Activated CD4-positive, CD25-positive, alpha-beta regulatory T cell treated with anti-CD3 and anti-CD28 coated beads, Interleukin-2, amount 50 U/mL, for 24 hours (primary cell): Measurements from ENCODE around the gene ZNF71.
A peak's percentile ranks its signal among the peaks of the same experiment; 100 is the strongest.

Source experiments
- ATAC-seq, 2 donors: fragments of 150-1000 bp; cut with Tn5 transposase; one replicate each; pipeline ENCODE4 v1.10.0; 2021; ENCODE audit warnings: mild to moderate bottlenecking in 1 of 2, moderate library complexity in 1 of 2

ZNF71 gene

DNA sequence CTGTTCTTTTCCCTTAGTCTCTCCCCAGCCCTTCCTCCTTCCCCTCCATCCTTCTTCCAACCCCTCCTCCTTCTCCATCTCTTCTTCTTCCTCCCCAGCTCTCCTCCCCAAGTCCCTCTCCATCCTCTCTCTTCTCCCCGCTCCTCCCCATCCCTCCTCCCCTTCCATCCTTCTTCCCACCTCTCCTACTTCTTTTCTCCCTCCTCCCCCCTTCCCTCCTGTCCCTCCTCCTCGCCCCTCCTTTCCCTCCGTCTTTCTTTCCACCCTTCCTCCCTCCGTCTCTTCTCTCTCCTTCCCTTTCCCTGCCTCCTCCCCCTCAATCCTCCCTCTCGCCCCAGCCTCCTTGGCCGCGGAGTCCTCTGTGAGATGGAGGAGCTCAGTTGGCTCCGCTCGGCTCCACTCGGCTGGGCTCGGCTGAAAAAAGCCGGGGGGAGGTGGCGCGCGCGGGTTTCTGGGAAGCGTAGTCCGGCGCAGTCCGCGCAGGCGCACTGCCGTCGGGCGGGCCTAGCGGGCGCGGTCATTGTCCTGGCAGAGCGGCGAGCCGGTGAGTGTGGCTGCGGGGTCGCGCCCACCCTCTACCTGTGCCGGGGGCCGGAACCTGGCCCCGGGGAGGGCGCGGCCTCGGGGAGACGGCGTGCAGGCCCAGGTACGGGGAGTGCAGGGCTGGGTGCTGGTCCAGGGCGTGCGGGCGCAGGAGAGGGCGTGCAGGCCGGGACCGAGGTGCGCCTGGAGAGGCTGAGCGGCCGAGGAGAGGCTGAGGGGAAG is at the start of gene ZNF71:
TSS of gene ZNF71 (plus strand) at position 520 of the 765 bp plus-strand sequence. CDS start 6,257 bp downstream, outside the sequence.
- peak; percentile 95 to 96 for ATAC-seq

- ATAC-seq, result no peak
These were observed 47.6 kb upstream of the ZNF71 start for GRCh38 chr19:56547535-56547934.

DNA sequence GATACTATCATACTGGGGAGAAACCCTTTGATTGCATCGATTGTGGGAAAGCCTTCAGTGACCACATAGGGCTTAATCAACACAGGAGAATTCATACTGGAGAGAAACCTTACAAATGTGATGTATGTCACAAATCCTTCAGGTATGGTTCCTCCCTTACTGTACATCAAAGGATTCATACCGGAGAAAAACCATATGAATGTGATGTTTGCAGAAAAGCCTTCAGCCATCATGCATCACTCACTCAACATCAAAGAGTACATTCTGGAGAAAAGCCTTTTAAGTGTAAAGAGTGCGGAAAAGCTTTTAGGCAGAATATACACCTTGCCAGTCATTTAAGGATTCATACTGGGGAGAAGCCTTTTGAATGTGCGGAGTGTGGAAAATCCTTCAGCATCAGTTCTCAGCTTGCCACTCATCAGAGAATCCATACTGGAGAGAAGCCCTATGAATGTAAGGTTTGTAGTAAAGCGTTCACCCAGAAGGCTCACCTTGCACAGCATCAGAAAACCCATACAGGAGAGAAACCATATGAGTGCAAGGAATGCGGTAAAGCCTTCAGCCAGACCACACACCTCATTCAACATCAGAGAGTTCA is 40.7 kb upstream of the ZNF71 start:
- ATAC-seq, result no peak

GRCh38 chr19:56562766-56563165 is 32.3 kb upstream of the ZNF71 start:
- no peak for ATAC-seq

- ATAC-seq, result peak; percentile 26 to 37
These were observed 28.2 kb upstream of the ZNF71 start for GRCh38 chr19:56566904-56567273.

DNA sequence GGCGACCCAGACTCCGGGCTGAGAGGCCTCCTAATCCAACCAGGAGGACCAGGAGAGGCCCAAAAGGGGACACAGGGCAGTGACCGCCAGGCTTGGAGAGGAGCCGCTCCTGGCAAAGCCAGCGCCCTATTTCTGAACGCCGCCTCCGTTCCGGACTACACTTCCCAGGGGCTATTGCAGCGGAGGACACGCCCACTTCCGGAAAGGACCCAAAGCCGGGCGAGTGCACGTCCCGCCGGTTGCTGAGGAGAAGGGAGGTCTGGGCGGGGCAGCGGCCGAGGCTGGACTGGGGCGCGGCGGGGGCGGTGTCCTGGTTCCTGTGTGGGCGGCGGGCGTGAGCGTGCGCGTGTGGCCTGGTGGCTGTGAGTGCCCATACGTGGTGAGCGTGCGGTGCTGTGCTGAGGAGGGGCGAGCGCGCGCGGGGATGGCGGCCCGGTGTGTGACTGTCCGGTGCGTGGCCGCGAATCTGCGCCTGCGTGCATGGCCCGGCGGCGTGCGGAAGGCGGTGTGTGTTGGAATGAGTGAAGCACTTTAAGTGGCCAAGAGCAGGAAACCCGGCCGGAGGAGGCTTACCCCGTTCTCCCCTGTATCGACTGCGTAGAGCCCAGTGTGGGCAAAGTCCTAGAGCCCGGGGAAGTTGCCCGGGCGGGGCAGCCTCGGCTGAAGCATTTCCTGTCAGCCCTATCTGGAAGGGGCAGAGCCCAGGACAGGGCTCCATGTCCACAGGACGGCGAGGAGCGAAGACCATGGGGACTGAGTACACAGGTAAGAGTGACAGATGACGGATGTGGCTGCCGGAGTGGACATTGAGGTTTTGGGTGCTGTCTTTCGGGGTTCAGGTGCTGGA is 27.6 kb upstream of the ZNF71 start, which contains the start of gene ZNF470:
TSS of gene ZNF470 (plus strand) at position 195 of the 847 bp plus-strand sequence. CDS start 2,844 bp downstream, outside the sequence.
- ATAC-seq, result peak; percentile 99

- no peak for ATAC-seq
These were observed 22.5 kb upstream of the ZNF71 start for GRCh38 chr19:56572589-56572988.

DNA sequence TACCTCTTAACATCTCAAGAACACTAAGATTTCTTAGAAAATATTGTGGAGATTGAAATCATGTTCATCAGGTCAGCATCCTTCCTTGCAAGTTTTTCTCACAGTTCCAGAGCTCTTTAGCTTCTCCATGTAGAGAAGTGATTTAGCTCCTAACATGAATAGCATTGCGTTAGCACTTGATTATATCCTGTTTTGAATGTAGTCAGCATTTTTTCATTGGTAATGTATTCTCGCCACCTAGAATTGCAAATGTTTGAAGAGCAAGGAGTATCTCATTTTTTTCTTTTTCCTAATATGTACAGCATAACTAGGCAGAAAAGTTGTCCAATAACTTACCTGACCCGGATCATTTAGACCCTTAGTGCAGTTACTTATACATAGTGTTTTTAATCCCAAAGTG is 21.2 kb upstream of the ZNF71 start:
- ATAC-seq, result no peak

DNA sequence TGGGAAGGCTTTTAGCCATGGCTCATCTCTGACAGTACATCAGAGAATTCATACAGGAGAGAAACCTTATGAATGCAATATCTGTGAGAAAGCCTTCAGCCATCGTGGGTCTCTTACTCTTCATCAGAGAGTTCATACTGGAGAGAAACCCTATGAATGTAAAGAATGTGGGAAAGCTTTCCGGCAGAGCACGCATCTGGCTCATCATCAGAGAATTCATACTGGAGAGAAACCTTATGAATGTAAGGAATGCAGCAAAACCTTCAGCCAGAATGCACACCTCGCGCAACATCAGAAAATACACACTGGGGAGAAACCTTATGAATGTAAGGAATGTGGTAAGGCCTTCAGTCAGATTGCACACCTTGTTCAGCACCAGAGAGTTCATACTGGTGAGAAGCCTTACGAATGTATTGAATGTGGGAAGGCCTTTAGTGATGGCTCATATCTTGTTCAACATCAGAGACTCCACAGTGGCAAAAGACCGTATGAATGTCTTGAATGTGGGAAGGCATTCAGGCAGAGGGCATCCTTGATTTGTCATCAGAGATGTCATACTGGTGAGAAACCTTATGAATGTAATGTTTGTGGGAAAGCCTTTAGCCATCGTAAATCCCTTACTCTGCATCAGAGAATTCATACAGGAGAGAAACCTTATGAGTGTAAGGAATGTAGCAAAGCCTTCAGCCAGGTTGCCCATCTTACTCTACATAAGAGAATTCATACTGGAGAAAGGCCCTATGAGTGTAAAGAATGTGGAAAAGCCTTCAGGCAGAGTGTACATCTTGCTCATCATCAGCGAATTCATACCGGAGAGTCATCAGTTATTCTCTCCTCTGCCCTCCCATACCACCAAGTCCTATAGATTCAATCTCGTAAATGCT is 17.1 kb upstream of the ZNF71 start:
- ATAC-seq, result no peak

GRCh38 chr19:56594446-56594782 is 688 bp upstream of the ZNF71 start:
- ATAC-seq, result no peak

GRCh38 chr19:56595548-56595899 is 422 bp downstream of the ZNF71 start:
- ATAC-seq, result peak; percentile 8 to 19

DNA sequence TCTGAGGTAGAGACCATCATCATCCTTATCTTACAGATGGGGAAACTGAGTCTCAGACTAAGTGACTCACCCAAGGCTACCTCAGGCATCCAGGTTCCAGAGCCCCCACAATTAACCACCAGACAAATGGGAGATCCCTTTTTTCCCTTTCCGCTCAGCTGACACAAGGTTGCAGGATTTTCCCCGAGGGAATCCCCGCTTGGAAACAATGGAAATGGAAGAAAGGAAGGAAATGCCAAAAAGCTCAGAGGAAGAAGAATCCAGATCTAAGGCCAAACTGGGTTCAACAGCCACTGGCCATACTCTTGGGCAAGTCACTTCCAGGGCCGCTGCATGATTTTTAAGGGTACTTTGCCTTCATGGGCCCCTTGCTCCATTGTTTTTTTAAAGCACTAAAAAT is 1.6 kb downstream of the ZNF71 start:
- ATAC-seq, result no peak

- ATAC-seq, result no peak
These were observed 2.6 kb downstream of the ZNF71 start for GRCh38 chr19:56597696-56598095.

- ATAC-seq, result no peak
These were observed 6.3 kb downstream of the ZNF71 start for GRCh38 chr19:56601375-56601774.

DNA sequence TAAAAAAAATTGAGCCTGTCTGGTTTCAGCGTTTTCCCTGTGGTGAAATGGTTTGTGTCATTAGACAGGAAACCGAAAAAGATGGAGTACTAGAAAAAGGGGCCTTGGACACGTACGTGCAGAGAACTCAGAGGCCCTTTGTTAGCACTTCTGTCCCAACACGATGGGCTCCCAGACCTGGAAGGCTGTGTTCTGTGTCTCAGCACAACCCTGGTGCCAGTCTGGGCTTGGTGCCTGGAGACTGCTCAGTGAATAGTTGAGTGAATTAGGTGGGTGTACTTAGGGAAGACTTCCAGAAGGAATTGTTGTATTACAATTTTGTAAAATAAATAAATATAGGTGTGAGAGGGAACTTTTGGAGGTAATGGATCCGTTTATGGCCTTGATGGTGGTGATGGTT is 8.7 kb downstream of the ZNF71 start:
- no peak for ATAC-seq

GRCh38 chr19:56608274-56608964 is 13.3 kb downstream of the ZNF71 start:
- ATAC-seq, result no peak

DNA sequence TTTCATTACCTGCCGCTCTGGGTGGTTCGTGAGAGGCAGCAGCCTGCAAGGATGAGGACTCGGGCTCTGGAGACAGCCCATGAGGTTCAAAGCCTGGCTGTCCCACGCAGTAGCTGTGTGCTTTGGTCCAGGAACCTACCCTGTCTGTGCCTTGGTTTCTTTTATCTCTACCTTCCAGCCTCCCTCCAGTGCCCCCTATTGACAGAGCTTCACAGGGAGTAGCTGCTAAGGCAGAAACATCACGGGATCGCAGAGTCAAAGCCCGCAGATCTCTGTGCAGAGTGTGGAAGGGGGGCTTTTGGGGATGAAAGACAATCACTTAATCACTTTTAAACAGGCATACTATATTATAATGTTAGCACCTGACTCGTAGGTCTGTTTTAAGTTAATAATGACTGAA is 16.2 kb downstream of the ZNF71 start:
- ATAC-seq, result no peak

DNA sequence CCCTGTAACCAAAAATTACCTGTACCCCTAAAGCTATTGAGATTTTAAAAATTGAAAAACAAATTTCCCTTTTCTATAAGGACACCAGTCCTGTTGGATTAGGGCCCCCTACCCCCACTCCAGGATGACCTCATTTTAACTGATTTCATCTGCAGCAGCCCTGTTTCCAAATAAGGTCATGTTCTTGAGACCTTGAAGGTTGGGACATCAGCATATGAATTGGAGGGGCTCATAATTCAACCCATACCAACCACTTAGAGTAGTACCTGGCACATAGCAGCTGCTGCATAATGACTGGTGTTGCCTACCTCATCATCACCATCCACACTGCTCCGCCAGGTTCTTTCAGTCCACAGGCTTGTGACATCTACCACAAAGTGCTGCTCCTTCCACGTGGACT is 17.6 kb downstream of the ZNF71 start:
- ATAC-seq, result no peak

DNA sequence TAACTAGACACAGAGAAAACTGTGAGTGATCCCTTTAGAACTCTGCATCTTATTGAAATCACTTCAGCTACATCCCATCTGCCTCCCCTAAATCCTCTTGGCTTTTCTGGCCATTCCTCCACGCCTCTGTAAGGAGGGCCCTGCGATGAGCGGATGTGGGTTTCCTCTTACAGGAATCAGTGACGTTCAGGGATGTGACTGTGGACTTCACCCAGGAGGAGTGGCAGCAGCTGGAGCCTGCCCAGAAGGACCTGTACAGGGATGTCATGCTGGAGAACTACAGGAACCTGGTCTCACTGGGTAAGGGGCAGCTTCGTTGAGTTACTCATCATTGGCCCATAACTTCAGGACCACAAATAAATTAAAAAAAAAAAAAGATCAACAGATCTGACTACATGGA is 18.5 kb downstream of the ZNF71 start:
- ATAC-seq, result no peak

DNA sequence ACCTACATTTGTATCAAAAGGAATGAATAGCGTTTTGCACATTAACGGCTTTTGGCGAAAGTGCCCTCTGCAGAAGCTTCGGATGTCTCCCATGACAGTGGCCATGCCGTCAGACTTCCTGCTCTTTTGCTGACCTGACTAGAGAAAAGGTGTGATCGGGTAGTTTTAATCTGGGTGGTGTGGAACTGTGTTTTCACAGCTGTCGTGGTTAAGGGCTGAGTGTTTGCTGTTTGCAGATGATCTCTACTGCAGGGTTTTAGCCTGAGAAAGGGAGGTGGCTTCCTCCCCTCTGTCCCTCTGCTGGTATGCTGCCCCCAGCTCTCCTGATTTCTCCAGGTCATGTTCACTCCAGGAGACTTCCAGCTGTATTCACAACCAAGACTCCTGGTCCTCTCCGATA is 22.4 kb downstream of the ZNF71 start:
- ATAC-seq, result no peak

DNA sequence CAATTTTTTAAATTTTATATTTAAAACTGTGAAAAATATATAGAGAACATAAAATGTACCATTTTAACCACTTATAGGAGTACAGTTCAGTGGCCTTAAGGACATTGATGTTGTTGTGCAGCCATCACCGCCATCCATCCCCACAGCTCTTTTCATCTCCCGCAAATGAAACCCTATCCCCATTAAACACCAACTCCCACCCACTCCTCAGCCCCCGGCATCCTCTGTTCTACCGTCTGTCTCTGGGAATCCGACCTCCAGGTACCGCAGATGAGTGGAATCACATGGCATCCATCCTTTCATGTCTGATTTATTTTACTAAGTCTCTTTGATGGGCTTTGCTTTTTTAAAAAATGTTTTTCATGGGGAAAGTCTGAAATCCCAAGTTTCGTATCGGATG is 24.0 kb downstream of the ZNF71 start:
- no peak for ATAC-seq

GRCh38 chr19:56622374-56622773 is 27.3 kb downstream of the ZNF71 start:
- ATAC-seq, result no peak
